Measurements from ENCODE around the gene USP6NL.

USP6NL gene

DNA sequence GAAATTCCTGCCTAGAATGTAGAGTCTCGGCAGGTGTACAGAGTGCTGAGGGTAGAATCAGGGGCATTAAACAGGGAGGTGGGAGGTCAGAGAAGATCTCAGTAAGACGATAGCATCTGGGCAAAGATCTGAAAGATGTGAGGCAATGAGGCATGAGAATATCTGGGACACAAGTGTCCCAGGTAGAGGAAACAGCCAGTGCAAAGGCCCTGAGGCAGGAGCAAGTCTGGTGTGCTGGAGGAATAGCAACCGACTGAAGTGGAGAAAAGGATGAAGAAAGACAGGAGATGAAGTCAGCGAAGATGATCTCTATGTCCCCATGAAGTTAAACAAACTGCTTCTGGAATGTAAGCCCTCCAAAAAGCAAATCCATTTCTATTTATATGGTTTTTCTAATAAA, 84.4 kb downstream of the USP6NL start:
- peaks cover 5 to 7% of the 10 kb centered on the region in 2 donors for H3K4me1 ChIP-seq (ENCODE audit: control insufficient read depth in 2 of 2, insufficient read depth in 2 of 2, low read length in 2 of 2)
- no peak overlapping the region for H3K4me3 ChIP-seq (ENCODE audit: low read length in 2 of 2)
- no peak overlapping the region for H3K27ac ChIP-seq (ENCODE audit: low read depth in 2 of 2, low read length in 2 of 2)
- H3K36me3 ChIP-seq (ENCODE audit: control insufficient read depth in 2 of 2, insufficient read depth in 2 of 2, low read length in 2 of 2), result peaks cover 0 to 5% of the 10 kb centered on the region in 2 donors
- H3K9me3 ChIP-seq (ENCODE audit: control insufficient read depth in 2 of 2, low read length in 2 of 2), result no peaks in the 10 kb centered on the region
- no peak overlapping the region for H3K9ac ChIP-seq (ENCODE audit: low read depth in 1 of 2, low read length in 2 of 2)
- no peaks in the 10 kb centered on the region for H3K27me3 ChIP-seq (ENCODE audit: control insufficient read depth in 2 of 2, insufficient read depth in 2 of 2, low read length in 2 of 2)

DNA sequence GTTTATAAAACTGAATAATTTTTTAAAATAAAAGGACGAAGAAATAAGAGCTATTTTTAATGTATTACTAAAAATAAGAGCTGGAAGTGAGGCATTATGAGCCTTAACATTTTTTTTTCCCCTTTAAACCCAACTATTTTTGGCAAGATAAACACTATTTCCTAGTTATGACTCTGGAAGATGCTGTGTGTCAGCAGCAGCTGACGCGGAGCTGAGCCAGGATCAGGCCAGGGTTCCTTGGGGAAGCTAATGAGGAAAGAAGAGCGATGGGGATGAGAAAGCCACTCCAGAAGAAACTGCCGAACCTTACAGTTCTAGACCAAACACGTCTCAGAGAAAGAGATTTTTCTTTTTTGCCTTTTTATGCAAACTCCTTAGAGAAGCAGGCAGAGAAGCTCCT, 85.9 kb downstream of the USP6NL start:
- no peak overlapping the region for H3K9ac ChIP-seq (ENCODE audit: low read depth in 1 of 2, low read length in 2 of 2)
- no peaks in the 10 kb centered on the region for H3K27me3 ChIP-seq (ENCODE audit: control insufficient read depth in 2 of 2, insufficient read depth in 2 of 2, low read length in 2 of 2)
- peaks cover 5 to 7% of the 10 kb centered on the region in 2 donors for H3K4me1 ChIP-seq (ENCODE audit: control insufficient read depth in 2 of 2, insufficient read depth in 2 of 2, low read length in 2 of 2)
- H3K9me3 ChIP-seq (ENCODE audit: control insufficient read depth in 2 of 2, low read length in 2 of 2), result no peaks in the 10 kb centered on the region
- H3K27ac ChIP-seq (ENCODE audit: low read depth in 2 of 2, low read length in 2 of 2), result peak overlapping the region in 1 of 2 donors; percentile 26
- H3K36me3 ChIP-seq (ENCODE audit: control insufficient read depth in 2 of 2, insufficient read depth in 2 of 2, low read length in 2 of 2), result peaks cover 0 to 5% of the 10 kb centered on the region in 2 donors
- H3K4me3 ChIP-seq (ENCODE audit: low read length in 2 of 2), result no peak overlapping the region

DNA sequence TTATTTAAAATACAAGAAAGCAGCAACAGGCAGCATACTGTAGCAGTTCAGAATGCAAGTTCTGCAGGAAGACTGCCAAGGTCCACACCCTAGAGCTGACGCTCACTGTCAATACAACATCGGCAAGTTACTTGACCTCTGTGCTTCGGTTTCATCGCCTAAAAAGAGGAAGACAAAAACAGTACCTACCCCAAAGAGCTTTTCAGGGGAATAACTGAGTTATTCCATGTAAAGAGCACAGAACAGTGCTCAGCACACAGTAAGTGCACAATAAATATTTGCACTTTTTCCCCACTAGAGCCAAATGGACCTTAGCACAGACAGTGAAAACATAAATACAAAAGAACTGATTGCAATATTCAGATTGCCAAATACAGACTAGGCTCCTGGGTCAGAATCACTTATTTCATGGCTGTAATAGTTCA, 88.6 kb downstream of the USP6NL start:
- peaks cover 0 to 5% of the 10 kb centered on the region in 2 donors for H3K36me3 ChIP-seq (ENCODE audit: control insufficient read depth in 2 of 2, insufficient read depth in 2 of 2, low read length in 2 of 2)
- peaks cover 0 to 5% of the 10 kb centered on the region in 2 donors for H3K4me1 ChIP-seq (ENCODE audit: control insufficient read depth in 2 of 2, insufficient read depth in 2 of 2, low read length in 2 of 2)
- H3K9me3 ChIP-seq (ENCODE audit: control insufficient read depth in 2 of 2, low read length in 2 of 2), result no peaks in the 10 kb centered on the region
- no peak overlapping the region for H3K4me3 ChIP-seq (ENCODE audit: low read length in 2 of 2)
- no peaks in the 10 kb centered on the region for H3K27me3 ChIP-seq (ENCODE audit: control insufficient read depth in 2 of 2, insufficient read depth in 2 of 2, low read length in 2 of 2)
- H3K27ac ChIP-seq (ENCODE audit: low read depth in 2 of 2, low read length in 2 of 2), result no peak overlapping the region
- H3K9ac ChIP-seq (ENCODE audit: low read depth in 1 of 2, low read length in 2 of 2), result no peak overlapping the region

DNA sequence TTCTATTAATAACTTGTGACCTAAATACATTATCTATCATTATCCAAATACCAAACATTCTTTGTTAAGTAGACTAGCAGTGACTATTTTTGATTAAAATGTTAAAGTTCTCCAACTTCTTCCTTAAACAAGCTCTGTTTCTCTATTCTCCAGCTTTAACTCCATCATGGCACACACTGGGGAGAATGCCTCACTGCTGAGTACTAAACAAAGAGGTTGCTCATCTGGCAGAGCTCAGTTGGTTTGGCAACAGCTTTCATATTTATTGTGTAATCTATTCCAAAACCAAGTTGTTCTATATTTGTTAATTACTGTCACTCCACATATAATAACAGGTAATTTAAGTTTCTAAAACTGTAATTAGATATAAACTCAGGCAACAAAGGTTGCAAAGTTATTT, 89.6 kb downstream of the USP6NL start:
- peaks cover 0 to 5% of the 10 kb centered on the region in 2 donors for H3K4me1 ChIP-seq (ENCODE audit: control insufficient read depth in 2 of 2, insufficient read depth in 2 of 2, low read length in 2 of 2)
- no peak overlapping the region for H3K27ac ChIP-seq (ENCODE audit: low read depth in 2 of 2, low read length in 2 of 2)
- H3K36me3 ChIP-seq (ENCODE audit: control insufficient read depth in 2 of 2, insufficient read depth in 2 of 2, low read length in 2 of 2), result peaks cover 0 to 5% of the 10 kb centered on the region in 2 donors

DNA sequence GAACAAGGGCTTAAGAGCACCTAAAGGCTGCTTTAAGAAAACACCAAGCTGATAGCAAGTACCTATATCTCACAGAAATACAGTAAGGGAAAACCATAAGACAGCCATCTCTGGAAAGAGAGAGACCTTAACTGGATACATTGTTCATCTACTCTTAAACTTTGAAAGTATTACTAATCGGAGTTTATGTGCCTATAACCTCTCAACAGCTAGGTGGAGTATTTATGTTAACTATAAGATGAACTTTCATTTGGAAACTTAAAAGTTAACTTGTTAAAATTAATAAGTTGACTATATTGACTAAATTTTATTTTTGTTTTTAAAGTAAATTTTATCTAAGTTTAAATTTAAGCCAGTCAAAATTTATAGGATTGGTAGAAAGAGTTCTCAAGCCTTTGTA, 90.6 kb downstream of the USP6NL start:
- Histone ChIP-seq H3K27ac (ENCODE audit: low read depth in 2 of 2, low read length in 2 of 2) (no peak overlapping the region), H3K27me3 (ENCODE audit: control insufficient read depth in 2 of 2, insufficient read depth in 2 of 2, low read length in 2 of 2) (no peaks in the 10 kb centered on the region), H3K4me1 (ENCODE audit: control insufficient read depth in 2 of 2, insufficient read depth in 2 of 2, low read length in 2 of 2) (peaks cover 0 to 5% of the 10 kb centered on the region in 2 donors), H3K9ac (ENCODE audit: low read depth in 1 of 2, low read length in 2 of 2) (no peak overlapping the region), H3K9me3 (ENCODE audit: control insufficient read depth in 2 of 2, low read length in 2 of 2) (no peaks in the 10 kb centered on the region), H3K4me3 (ENCODE audit: low read length in 2 of 2) (no peak overlapping the region), H3K36me3 (ENCODE audit: control insufficient read depth in 2 of 2, insufficient read depth in 2 of 2, low read length in 2 of 2) (peaks cover 0 to 3% of the 10 kb centered on the region in 2 donors)

More for the DNA sequence above, 89.6 kb downstream of the USP6NL start:
- no peaks in the 10 kb centered on the region for H3K27me3 ChIP-seq (ENCODE audit: control insufficient read depth in 2 of 2, insufficient read depth in 2 of 2, low read length in 2 of 2)
- no peak overlapping the region for H3K9ac ChIP-seq (ENCODE audit: low read depth in 1 of 2, low read length in 2 of 2)
- no peaks in the 10 kb centered on the region for H3K9me3 ChIP-seq (ENCODE audit: control insufficient read depth in 2 of 2, low read length in 2 of 2)
- no peak overlapping the region for H3K4me3 ChIP-seq (ENCODE audit: low read length in 2 of 2)

DNA sequence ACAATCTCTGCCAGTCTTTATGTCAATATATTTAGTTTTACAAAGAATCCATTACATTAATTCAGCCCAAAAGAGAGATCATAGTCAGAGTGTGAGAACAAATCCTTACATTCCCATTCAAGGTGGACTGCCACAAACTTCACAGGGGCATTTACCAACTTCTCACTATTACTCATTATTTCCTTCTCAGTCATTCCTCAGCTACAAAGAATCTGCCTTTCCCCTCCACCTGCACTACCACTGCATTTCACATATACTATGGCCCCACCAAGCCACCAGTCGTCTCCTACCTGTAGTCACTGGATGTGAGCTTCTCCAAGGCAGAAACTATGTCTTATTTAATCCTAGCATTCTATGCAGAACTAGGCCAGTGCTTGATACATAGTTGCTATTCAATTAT, 94.3 kb downstream of the USP6NL start:
- no peaks in the 10 kb centered on the region for H3K4me1 ChIP-seq (ENCODE audit: control insufficient read depth in 2 of 2, insufficient read depth in 2 of 2, low read length in 2 of 2)

DNA sequence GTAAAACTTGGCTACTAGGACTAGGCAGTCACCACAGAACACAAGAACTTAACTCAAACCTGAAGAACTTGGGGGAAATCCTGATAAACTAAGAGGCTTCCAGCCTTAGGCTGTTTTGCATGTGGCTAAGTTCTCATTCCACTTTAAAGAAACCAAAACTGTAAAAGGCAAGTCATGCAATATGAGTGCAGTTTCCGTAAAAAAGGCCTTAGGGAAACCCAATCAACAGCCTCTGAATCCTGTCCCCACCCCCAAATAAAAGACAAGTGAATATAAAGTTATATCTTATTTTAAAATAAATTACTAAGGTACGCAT, 95.1 kb downstream of the USP6NL start:
- Histone ChIP-seq H3K27me3 (ENCODE audit: control insufficient read depth in 2 of 2, insufficient read depth in 2 of 2, low read length in 2 of 2) (no peaks in the 10 kb centered on the region), H3K4me1 (ENCODE audit: control insufficient read depth in 2 of 2, insufficient read depth in 2 of 2, low read length in 2 of 2) (no peaks in the 10 kb centered on the region), H3K27ac (ENCODE audit: low read depth in 2 of 2, low read length in 2 of 2) (no peak overlapping the region), H3K36me3 (ENCODE audit: control insufficient read depth in 2 of 2, insufficient read depth in 2 of 2, low read length in 2 of 2) (no peaks in the 10 kb centered on the region), H3K9me3 (ENCODE audit: control insufficient read depth in 2 of 2, low read length in 2 of 2) (no peaks in the 10 kb centered on the region), H3K4me3 (ENCODE audit: low read length in 2 of 2) (no peak overlapping the region), H3K9ac (ENCODE audit: low read depth in 1 of 2, low read length in 2 of 2) (no peak overlapping the region)

More for the DNA sequence above, 94.3 kb downstream of the USP6NL start:
- Histone ChIP-seq H3K36me3 (ENCODE audit: control insufficient read depth in 2 of 2, insufficient read depth in 2 of 2, low read length in 2 of 2) (no peaks in the 10 kb centered on the region), H3K9me3 (ENCODE audit: control insufficient read depth in 2 of 2, low read length in 2 of 2) (no peaks in the 10 kb centered on the region), H3K4me3 (ENCODE audit: low read length in 2 of 2) (no peak overlapping the region), H3K9ac (ENCODE audit: low read depth in 1 of 2, low read length in 2 of 2) (no peak overlapping the region), H3K27ac (ENCODE audit: low read depth in 2 of 2, low read length in 2 of 2) (no peak overlapping the region), H3K27me3 (ENCODE audit: control insufficient read depth in 2 of 2, insufficient read depth in 2 of 2, low read length in 2 of 2) (no peaks in the 10 kb centered on the region)

DNA sequence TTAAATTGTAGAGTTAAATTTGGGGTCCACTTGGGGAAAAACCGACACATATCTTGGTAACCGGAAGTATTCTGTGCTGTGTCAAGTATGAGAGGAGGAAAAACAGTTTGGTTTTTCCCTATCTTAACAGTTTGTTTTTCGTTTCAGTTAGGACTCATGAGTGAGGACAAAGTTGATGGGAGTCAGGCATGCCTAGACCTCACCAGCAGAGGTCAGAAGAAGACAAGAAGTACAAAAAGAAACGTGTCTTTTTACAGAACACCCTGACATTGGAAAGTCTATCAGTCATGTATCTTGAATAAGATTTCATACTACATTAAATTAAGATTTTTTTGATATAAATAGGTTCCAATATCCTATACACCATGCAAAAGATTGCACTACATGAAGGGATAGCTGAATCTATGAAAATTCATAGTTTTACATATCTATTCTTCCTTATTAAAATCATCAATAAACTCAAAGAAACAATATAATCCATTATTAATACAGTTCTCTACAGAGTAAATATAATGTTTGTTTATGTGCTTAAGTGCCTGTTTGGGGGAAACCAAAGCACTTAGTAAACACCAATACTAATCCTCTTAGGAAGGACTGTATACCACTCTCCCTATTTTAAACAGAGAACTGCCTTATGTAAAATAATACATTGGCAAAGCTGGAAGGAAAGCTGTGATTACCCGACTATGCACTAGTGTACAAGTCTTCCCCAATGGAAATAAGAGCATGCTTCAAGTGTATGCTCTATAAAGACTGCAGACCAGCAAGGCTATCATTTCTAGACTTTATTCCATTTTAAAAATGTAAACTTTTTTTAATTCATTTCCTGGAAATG, 95.6 kb downstream of the USP6NL start:
- no peak overlapping the region for H3K27ac ChIP-seq (ENCODE audit: low read depth in 2 of 2, low read length in 2 of 2)
- H3K9me3 ChIP-seq (ENCODE audit: control insufficient read depth in 2 of 2, low read length in 2 of 2), result no peaks in the 10 kb centered on the region
- no peaks in the 10 kb centered on the region for H3K4me1 ChIP-seq (ENCODE audit: control insufficient read depth in 2 of 2, insufficient read depth in 2 of 2, low read length in 2 of 2)
- no peak overlapping the region for H3K4me3 ChIP-seq (ENCODE audit: low read length in 2 of 2)
- H3K36me3 ChIP-seq (ENCODE audit: control insufficient read depth in 2 of 2, insufficient read depth in 2 of 2, low read length in 2 of 2), result no peaks in the 10 kb centered on the region
- H3K27me3 ChIP-seq (ENCODE audit: control insufficient read depth in 2 of 2, insufficient read depth in 2 of 2, low read length in 2 of 2), result no peaks in the 10 kb centered on the region
- no peak overlapping the region for H3K9ac ChIP-seq (ENCODE audit: low read depth in 1 of 2, low read length in 2 of 2)

DNA sequence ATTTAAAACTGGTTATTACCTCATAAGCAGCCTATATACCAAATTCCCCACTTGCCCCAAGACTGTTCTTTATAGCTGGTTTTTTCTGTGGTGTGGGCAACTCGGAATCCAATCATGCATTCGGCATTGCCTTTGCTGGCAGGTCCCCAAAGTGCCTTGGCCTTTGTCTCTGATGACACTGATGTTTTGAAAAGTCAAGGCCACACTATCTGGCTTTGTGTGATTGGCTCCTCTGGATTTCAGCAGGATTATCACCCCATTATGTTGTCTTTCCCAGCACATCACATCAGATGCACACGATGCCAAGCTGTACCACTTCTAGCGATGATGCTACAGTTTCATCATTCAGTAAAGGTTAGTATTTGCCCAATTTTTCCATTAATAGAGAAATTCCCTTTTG, 97.7 kb downstream of the USP6NL start:
- no peak overlapping the region for H3K9ac ChIP-seq (ENCODE audit: low read depth in 1 of 2, low read length in 2 of 2)
- no peak overlapping the region for H3K27ac ChIP-seq (ENCODE audit: low read depth in 2 of 2, low read length in 2 of 2)
- no peaks in the 10 kb centered on the region for H3K27me3 ChIP-seq (ENCODE audit: control insufficient read depth in 2 of 2, insufficient read depth in 2 of 2, low read length in 2 of 2)
- no peaks in the 10 kb centered on the region for H3K9me3 ChIP-seq (ENCODE audit: control insufficient read depth in 2 of 2, low read length in 2 of 2)
- peaks cover 0 to 3% of the 10 kb centered on the region in 2 donors for H3K36me3 ChIP-seq (ENCODE audit: control insufficient read depth in 2 of 2, insufficient read depth in 2 of 2, low read length in 2 of 2)
- H3K4me3 ChIP-seq (ENCODE audit: low read length in 2 of 2), result no peak overlapping the region
- H3K4me1 ChIP-seq (ENCODE audit: control insufficient read depth in 2 of 2, insufficient read depth in 2 of 2, low read length in 2 of 2), result no peaks in the 10 kb centered on the region

DNA sequence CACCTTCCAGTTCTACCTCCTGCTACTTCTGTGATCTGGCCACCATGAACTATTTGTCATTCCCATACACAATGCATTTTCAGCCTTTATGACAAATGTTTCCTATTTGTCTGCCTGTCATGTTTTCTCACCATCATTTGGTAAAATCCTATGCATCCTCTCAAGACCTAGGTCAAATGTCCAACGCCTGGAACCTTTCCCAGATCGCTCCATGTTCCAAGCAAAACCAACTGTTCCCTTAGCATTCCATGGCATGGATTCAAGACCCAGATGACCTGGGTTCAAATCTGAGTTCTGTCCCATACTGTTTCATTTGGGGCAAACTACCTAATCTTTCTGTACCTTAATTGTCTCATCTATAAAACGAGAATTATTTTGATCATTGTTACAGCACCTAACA, 98.9 kb downstream of the USP6NL start:
- Histone ChIP-seq H3K36me3 (ENCODE audit: control insufficient read depth in 2 of 2, insufficient read depth in 2 of 2, low read length in 2 of 2) (peaks cover 0 to 3% of the 10 kb centered on the region in 2 donors), H3K4me3 (ENCODE audit: low read length in 2 of 2) (no peak overlapping the region), H3K27me3 (ENCODE audit: control insufficient read depth in 2 of 2, insufficient read depth in 2 of 2, low read length in 2 of 2) (no peaks in the 10 kb centered on the region), H3K9me3 (ENCODE audit: control insufficient read depth in 2 of 2, low read length in 2 of 2) (no peaks in the 10 kb centered on the region), H3K4me1 (ENCODE audit: control insufficient read depth in 2 of 2, insufficient read depth in 2 of 2, low read length in 2 of 2) (no peaks in the 10 kb centered on the region), H3K27ac (ENCODE audit: low read depth in 2 of 2, low read length in 2 of 2) (no peak overlapping the region), H3K9ac (ENCODE audit: low read depth in 1 of 2, low read length in 2 of 2) (no peak overlapping the region)
